Dermis microvascular lymphatic vessel endothelial cell (primary cell): Measurements from ENCODE around the gene NRN1L. TPM values are rescaled to one million over a fixed set of nuclear protein-coding genes. Genes with fewer than 3 reads are reported as not detected.
A peak's percentile ranks its signal among the peaks of the same experiment; 100 is the strongest.
"Not testable (repeated sequence)": the region's sequence is repeated elsewhere in the genome, so short reads cannot be mapped to it uniquely, and the experiment has no call there.

Experiments
- DNase-seq, 2 donors: peaks; one replicate each; pipeline versions ENCODE4 v3.0.0 to v3.0.0-alpha.2; 2010; ENCODE audit warnings: low read depth in 2 of 2
- total RNA-seq: library from RNA; depleted of rRNA; stranded (reverse); fragments of >200 nt; gene quantifications from 2 replicates; pipeline ENCODE4 v1.2.1, GENCODE V29; 2014

Gene NRN1L
- total RNA-seq, 1 donor from 2014 or later: 0.13 TPM

GRCh38 chr16:67860589-67861398, 23.9 kb upstream of the NRN1L start:
- DNase-seq: no peak

DNA sequence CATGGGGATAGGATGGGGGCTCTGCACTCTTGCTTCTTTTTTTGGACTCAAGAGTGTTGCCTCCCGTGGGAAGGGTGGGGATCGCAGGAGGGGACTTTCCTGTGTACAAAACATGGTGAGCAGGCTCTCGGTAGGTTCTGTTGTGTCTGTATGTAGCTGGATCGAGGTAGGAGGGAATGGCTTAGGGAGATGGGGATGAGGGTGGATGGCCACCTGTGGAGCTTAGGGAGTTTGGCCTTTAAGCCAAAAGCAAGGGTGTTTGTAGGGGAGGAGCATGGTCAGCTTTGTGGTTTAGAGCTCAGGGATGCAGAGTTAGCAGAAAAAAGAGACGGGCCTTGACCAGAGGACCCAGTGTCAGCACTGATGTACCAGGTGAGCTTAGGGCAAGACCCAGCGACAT, 22.8 kb upstream of the NRN1L start:
- no peak for DNase-seq

DNA sequence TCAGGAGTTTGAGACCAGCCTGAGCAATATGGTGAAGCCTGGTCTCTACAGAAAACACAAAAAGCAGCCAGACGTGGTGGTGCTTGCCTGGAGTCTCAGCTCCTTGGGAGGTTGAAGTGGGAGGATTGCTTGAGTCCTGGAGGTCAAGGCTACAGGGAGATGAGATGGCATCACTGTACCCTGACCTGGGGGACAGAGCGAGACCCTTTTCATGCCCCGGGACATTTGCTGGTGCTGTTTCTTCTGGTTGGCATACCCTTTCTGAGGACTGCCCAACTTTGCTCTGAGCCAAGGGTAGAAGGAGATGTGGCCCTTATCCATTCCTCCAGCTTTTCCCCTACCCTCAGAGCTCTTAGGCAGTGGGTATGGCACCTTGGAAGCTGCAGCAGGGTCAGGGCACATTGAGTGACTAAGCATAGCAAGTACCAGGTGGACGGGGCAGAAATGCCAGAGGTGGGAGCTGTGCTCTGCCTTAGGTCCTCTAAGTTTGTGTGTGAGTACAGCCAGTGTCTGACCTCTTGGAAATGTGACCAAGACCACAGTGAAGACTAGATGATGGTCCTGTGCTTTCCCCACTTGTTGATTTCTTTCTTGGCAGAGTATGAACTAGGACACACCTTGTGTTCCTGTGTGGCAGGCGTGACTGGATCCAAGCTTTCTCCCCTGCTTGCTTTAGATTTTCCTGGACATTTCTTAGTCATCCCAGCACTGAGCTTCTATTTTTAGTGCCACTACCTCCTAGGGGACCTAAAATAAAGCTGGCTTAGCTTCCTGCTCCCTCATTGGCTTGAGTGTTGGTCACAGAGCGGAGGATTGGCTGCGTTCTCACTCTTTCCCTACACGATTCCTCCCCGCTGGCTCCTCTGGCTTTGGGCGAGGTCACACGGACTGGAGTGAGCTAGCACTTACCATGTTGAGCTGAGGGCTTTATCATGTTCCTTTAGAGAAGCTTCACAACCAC, 21.8 kb upstream of the NRN1L start:
- peak in 1 of 2 donors; percentile 49 for DNase-seq

GRCh38 chr16:67864044-67864443, 20.6 kb upstream of the NRN1L start:
- not testable (repeated sequence) for DNase-seq

- no peak for DNase-seq
Measured at GRCh38 chr16:67864594-67864993, 20.1 kb upstream of the NRN1L start.

- DNase-seq: peak in 1 of 2 donors; percentile 63
Measured at GRCh38 chr16:67865318-67865717, 19.4 kb upstream of the NRN1L start.

DNA sequence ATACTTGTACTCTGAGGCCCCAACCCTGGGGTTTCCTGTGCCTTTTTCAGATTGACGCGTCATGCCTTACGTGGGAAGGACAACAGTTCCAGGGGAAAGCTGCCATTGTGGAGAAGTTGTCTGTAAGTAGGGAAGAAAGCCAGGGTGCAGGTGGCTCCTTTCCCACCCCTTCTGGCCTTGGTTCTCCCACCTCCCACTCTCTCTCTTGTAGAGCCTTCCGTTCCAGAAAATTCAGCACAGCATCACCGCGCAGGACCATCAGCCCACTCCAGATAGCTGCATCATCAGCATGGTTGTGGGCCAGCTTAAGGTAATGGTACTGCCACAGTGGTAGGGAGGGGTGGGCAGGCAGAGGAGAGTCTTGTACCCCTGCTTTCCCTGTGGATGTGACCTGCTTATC, 16.4 kb upstream of the NRN1L start:
- DNase-seq: no peak

DNA sequence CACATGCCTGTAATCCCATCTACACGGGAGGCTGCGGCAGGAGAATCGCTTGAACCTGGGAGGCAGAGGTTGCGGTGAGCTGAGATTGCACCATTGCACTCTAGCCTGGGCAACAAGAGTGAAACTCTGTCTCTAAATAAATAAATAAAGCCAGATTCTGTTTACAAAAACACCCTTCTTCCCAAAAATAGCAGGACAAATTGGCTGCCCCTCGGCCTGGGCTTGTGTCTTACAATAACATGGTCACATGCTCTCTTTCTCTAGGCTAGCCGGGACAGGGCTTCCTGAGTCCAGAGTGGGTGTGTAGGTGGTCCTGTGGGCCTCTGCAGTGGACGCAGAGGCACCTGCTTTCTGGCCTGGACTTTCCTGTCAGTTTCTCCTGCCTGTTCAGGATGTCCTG, 15.0 kb upstream of the NRN1L start:
- DNase-seq: no peak

- DNase-seq: no peak
Measured at GRCh38 chr16:67871256-67871655, 13.4 kb upstream of the NRN1L start.

- no peak for DNase-seq
Measured at GRCh38 chr16:67872131-67872630, 12.5 kb upstream of the NRN1L start.

- DNase-seq: peak; percentile 74 to 88
Measured at GRCh38 chr16:67872631-67873434, 11.9 kb upstream of the NRN1L start, which contains the start of gene EDC4. Gene EDC4, plus strand, starts transcription at chr16:67873052. Its CDS starts 210 bp downstream, at chr16:67873262.

DNA sequence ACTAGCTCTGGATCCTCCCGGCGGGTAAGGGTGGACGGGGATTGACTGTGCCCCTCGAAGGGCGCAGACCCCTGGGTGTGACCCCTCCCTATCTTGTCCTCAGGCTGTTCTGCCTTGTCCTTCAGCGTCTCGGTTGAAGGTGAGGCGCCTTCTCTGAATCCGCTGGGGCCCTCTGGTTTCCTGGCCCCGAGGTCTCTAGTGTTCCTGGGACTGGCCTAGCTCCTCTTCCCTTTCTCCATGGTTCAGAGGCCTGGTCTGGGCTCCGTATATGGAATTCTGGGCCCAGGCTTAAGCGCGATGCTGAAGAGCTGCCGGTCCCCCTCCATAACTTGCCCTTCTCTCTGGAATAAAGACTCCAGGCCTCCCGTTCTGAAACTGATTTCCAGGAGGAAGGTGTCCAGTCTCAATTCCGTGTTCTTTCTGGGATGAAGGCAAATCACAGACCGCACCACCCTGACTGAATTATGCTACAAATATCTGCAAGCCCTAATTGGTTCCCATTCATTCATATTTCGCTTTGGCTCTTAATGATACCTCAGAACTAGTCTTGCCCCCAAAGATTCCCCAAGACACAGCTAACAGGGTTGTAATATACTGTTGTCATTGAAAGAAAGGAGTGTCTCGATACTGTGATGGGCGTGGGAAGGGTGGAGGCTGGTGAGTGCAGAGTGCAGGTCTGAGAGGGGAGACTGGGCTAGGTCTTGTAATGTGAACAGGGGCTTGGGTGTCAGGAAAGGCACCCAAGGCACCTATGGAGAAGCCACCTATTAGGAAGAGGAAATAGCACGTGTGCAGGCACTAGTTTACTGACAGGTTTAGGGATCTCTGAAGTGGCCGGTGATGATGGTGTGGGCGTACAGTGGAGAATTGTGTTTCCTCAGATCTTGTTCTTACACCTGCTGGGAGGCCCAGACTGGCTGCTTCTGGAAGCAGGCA, 11.0 kb upstream of the NRN1L start:
- DNase-seq: no peak

GRCh38 chr16:67874372-67874771, 10.3 kb upstream of the NRN1L start:
- DNase-seq: no peak

- DNase-seq: no peak
Measured at GRCh38 chr16:67877064-67877463, 7.6 kb upstream of the NRN1L start.

DNA sequence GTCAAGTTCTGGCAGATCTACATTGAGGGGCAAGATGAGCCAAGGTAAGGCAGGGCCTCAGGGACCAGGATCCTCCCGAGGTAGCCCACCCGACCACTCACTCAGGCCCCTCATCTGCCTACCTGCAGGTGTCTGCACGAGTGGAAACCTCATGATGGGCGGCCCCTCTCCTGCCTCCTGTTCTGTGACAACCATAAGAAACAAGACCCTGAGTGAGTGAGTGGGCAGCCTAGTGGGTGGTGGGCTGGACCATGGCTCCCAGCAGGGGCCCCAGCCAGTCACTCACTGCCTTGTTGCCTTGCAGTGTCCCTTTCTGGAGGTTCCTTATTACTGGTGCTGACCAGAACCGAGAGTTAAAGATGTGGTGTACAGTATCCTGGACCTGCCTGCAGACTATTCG, 6.5 kb upstream of the NRN1L start:
- DNase-seq: no peak

DNA sequence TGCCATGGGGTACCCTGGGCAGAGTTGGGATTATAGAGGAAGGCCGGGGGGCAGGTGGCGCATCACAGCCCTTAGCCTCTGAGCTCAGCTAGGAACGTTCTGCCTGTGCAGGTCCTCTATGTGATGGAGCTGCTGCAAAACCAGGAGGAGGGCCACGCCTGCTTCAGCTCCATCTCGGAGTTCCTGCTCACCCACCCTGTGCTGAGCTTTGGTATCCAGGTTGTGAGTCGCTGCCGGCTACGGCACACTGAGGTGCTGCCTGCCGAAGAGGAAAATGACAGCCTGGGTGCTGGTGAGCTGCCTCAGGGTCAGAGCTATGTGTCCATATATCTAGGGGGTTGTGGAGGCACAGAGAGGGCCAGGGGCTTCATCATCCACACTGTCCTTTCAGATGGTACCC, 5.8 kb upstream of the NRN1L start:
- no peak for DNase-seq

- no peak for DNase-seq
Measured at GRCh38 chr16:67879462-67879861, 5.2 kb upstream of the NRN1L start.

- DNase-seq: no peak
Measured at GRCh38 chr16:67879936-67880335, 4.7 kb upstream of the NRN1L start.

GRCh38 chr16:67880584-67880983, 4.1 kb upstream of the NRN1L start:
- DNase-seq: no peak

- DNase-seq: no peak
Measured at GRCh38 chr16:67881621-67882161, 3.0 kb upstream of the NRN1L start.
